Measurements from ENCODE around the gene OMD. TPM values are rescaled to one million over a fixed set of nuclear protein-coding genes. Genes with fewer than 3 reads are reported as not detected.
"Not testable (repeated sequence)": the region's sequence is repeated elsewhere in the genome, so short reads cannot be mapped to it uniquely, and the experiment has no call there.

OMD gene
- total RNA-seq, 1 experiment from 2014 or later: not detected

- in situ Hi-C loops (cut with HindIII; ENCODE audit: low sequenced_read_pairs): no loop called here
- no peak for DNase-seq (ENCODE audit: low spot score)
Observed at GRCh38 chr9:92422611-92423338, 1.5 kb downstream of the OMD start.

GRCh38 chr9:92414566-92414965, 9.7 kb downstream of the OMD start:
- in situ Hi-C loops (cut with HindIII; ENCODE audit: low sequenced_read_pairs): no loop called here
- no peak for DNase-seq (ENCODE audit: low spot score)

DNA sequence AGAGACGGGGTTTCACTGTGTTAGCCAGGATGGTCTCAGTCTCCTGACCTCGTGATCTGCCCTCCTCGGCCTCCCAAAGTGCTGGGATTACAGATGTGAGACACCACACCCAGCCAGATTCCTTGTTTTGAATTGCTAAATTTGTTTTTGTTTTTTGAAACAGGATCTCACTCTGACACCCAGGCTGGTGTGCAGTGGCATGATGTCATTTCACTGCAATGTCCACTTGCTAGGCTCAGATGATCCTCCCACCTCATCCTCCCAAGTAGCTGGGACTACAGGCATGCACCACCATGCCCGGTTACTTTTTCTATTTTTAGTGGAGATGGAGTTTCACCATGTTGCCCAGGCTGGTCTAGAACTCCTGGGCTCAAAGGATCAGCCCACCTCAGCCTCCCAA, 13.1 kb downstream of the OMD start:
- in situ Hi-C loops (cut with HindIII; ENCODE audit: low sequenced_read_pairs); DNase-seq (ENCODE audit: low spot score): not testable (repeated sequence)

- DNase-seq (ENCODE audit: low spot score): no peak
- in situ Hi-C loops (cut with HindIII; ENCODE audit: low sequenced_read_pairs): no loop called here
Observed at GRCh38 chr9:92408747-92409478, 15.4 kb downstream of the OMD start.

- no peak for DNase-seq (ENCODE audit: low spot score)
- in situ Hi-C loops (cut with HindIII; ENCODE audit: low sequenced_read_pairs): no loop called here
Observed at GRCh38 chr9:92407818-92408217, 16.5 kb downstream of the OMD start.

DNA sequence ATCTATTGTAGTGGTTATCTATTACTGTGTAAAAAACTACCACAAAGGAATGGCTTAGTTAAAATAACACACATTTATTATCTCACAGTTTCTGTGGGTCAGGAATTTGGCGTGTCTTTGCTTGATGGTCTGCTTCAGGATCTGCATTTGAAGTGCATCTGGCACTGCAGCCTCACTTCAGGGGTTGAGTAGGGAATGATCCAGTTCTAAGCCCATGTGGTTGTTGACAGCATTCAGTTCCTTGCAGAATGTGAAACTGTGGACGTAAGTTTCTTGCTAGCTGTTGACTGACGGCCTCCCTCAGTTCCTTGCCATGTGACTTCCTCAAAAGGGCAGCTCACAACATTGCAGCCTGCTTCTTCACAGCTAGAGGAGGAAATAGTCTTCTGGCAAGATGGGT, 17.8 kb downstream of the OMD start:
- in situ Hi-C loops (cut with HindIII; ENCODE audit: low sequenced_read_pairs): no loop called here
- no peak for DNase-seq (ENCODE audit: low spot score)

GRCh38 chr9:92405818-92406217, 18.5 kb downstream of the OMD start:
- DNase-seq (ENCODE audit: low spot score): no peak
- in situ Hi-C loops (cut with HindIII; ENCODE audit: low sequenced_read_pairs): no loop called here

GRCh38 chr9:92404042-92404836, 20.0 kb downstream of the OMD start, which contains the start of gene OGN:
Gene OGN, minus strand, starts transcription at chr9:92404578. Its CDS starts 1,171 bp downstream, at chr9:92403407.
- in situ Hi-C loops (cut with HindIII; ENCODE audit: low sequenced_read_pairs): no loop called here
- DNase-seq (ENCODE audit: low spot score): no peak

DNA sequence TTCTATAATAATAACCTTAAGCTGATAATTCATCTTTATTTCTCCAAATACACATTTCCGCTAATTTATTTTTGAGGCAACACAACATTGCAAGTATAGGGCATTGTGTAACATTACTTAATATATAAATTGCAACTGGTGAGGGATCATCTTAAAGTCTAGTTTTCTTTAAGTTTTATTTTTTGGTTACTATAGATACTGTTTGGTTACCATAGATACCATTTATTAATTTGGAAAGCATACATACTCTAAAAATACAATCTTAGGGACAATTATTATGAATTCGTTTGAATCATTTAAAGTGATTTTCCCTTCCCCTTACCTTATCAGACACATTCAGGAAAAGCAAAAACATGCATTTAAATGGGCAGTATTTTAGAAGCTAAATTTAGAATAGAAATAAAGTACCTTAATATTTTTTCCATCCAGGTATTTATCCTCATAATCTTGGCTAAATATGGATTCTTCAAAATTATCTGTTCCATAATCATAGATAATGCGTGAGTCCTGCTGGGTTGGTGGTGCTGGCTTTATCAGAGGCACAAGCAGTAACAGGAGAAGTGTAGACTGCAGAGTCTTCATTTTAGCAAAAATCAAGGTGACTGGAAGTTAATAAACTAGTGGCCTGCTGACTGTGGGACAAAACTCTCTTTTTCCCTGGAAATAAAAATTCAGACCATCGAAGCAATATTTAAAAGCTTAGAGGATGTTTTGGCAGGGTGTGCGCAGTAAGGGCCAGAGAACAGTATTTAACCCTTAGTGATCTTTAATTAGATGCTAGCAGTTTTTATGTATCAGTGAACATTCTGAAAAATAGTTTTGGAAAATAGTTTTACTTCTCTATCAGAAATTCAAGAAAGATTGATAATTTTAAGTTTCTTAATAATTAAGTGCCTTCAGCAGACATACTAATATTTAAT, 21.2 kb downstream of the OMD start:
- DNase-seq (ENCODE audit: low spot score): no peak
- in situ Hi-C loops (cut with HindIII; ENCODE audit: low sequenced_read_pairs): no loop called here

- no peak for DNase-seq (ENCODE audit: low spot score)
- in situ Hi-C loops (cut with HindIII; ENCODE audit: low sequenced_read_pairs): no loop called here
Observed at GRCh38 chr9:92402360-92402759, 21.9 kb downstream of the OMD start.

DNA sequence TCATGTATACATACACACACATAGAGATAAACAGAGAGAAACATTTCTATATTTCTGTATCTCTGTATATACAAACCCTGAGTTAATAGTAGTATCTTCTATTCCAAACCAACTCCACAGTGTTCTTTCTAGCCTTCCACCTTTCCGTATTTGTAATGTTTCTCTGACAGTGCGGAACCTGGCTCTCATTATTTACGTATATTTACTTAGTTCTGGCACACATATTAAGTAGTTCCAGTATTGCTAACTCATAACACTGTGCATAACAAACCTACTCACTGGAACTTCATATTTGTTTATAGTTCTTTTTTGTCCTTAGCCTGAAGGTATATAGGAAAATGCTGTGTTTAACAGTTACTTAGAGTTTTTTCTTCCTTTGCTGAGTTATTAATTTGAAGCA, 26.4 kb downstream of the OMD start:
- in situ Hi-C loops (cut with HindIII; ENCODE audit: low sequenced_read_pairs): no loop called here

GRCh38 chr9:92395617-92396016, 28.7 kb downstream of the OMD start:
- in situ Hi-C loops (cut with HindIII; ENCODE audit: low sequenced_read_pairs): no loop called here
- DNase-seq (ENCODE audit: low spot score): no peak

More for the DNA sequence above, 26.4 kb downstream of the OMD start:
- no peak for DNase-seq (ENCODE audit: low spot score)

- in situ Hi-C loops (cut with HindIII; ENCODE audit: low sequenced_read_pairs): no loop called here
- peak; percentile 8 for DNase-seq (ENCODE audit: low spot score)
Observed at GRCh38 chr9:92393686-92394085, 30.6 kb downstream of the OMD start.

DNA sequence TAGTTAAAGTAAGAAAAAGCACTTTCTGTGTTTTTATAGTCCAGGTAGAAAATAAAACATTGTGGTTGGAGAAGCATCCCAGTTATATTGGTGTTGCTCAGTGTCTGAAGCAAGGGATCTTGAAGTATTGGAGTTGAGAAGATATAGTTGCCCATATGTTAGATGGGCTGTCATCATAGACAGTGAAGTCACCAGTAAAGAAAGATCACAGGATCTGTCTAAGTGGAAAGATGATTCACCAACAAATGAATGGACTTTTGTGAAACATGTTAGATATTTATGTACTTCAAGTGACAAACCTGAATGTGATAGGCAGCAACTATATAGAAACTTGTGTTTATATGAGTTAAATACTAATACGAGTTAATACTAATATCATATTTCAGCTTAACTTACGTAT, 31.6 kb downstream of the OMD start:
- in situ Hi-C loops (cut with HindIII; ENCODE audit: low sequenced_read_pairs): no loop called here
- no peak for DNase-seq (ENCODE audit: low spot score)

- DNase-seq (ENCODE audit: low spot score): no peak
- in situ Hi-C loops (cut with HindIII; ENCODE audit: low sequenced_read_pairs): no loop called here
Observed at GRCh38 chr9:92385953-92386352, 38.3 kb downstream of the OMD start.

DNA sequence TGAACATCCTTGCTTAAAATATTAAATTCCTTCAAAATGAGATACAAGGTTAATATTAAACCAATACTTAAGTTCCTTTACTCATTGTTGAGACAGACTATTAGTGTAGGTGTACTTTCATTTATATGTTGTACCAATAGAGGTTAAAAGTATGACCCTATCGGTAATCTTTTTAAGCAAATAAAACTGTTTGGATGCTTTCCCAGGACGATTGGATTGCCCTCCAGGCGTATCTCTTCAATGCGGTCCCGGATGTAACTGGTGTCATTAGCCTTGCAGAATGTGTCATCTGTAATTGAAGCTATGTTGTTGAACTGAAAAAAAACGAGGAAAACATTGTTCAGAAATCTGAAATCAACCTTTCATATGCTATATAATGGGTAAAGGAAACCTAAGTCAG, 38.8 kb downstream of the OMD start:
- in situ Hi-C loops (cut with HindIII; ENCODE audit: low sequenced_read_pairs): no loop called here

DNA sequence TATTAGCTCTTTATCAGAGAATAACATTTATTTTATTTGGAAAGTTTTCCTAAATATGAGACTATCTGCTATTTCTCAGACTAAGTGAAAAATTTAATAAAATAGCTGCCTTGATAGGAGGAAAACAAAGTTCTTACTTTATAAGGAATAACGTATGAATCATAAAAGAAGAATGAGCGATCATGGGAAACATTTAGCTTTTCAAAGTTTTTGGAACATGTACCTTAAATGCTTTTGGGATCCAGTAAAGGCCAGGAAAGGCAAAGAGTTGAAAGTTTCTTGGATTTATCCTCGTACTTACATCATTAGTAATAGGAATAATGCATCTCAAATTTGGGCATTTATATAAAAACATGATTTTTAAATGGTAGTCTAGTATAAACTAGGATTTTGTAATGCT, 39.3 kb downstream of the OMD start:
- in situ Hi-C loops (cut with HindIII; ENCODE audit: low sequenced_read_pairs): no loop called here

More for the DNA sequence above, 38.8 kb downstream of the OMD start:
- DNase-seq (ENCODE audit: low spot score): no peak

DNA sequence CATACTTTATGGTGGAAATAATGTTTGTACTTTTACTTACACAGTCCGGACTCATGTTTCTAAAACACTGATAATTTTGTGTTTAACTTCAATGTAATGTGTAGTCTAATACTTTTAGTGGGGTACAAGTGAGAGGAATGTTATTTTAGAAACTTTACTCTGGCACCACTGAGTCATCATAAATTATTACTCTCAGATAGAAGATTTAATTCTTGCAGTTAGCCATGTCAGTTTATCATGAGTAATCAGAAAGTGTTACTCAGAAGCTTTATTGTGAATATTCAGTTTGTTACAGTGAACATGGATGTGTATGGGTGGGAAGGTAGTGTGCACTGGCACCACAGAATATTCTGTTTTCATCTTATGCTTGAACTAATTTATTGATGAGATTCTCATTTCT, 39.9 kb downstream of the OMD start:
- in situ Hi-C loops (cut with HindIII; ENCODE audit: low sequenced_read_pairs): no loop called here
- no peak for DNase-seq (ENCODE audit: low spot score)

More for the DNA sequence above, 39.3 kb downstream of the OMD start:
- no peak for DNase-seq (ENCODE audit: low spot score)

- in situ Hi-C loops (cut with HindIII; ENCODE audit: low sequenced_read_pairs): no loop called here
- DNase-seq (ENCODE audit: low spot score): no peak
Observed at GRCh38 chr9:92381775-92382174, 42.5 kb downstream of the OMD start.

Data from G401 (cell line).